Esophagus muscularis mucosa (tissue), 4 donors: ENCODE data around the gene SEC14L2.

Experiments used
- CTCF ChIP-seq, 3 experiments: fragments of 200-600 bp in 2 of 3; fragments of 450-650 bp in 1 of 3; sonication (generic) in 2 of 3; IDR thresholded peaks; one replicate each; pipeline ENCODE4 v1.5.1; 2017 to 2019; ENCODE audit warnings: antibody characterized with exemption in 3 of 3, mild to moderate bottlenecking in 2 of 3, moderate library complexity in 1 of 3
- EP300 ChIP-seq: sonication (generic); formaldehyde crosslinking; IDR thresholded peaks from one replicate; pipeline ENCODE4 v1.6.1; 2017; ENCODE audit warnings: antibody characterized with exemption
- POLR2A ChIP-seq: fragments of 450-650 bp; IDR thresholded peaks from one replicate; pipeline ENCODE4 v1.6.1; 2017; ENCODE audit warnings: antibody characterized with exemption, moderate library complexity, mild to moderate bottlenecking, low read depth

DNA sequence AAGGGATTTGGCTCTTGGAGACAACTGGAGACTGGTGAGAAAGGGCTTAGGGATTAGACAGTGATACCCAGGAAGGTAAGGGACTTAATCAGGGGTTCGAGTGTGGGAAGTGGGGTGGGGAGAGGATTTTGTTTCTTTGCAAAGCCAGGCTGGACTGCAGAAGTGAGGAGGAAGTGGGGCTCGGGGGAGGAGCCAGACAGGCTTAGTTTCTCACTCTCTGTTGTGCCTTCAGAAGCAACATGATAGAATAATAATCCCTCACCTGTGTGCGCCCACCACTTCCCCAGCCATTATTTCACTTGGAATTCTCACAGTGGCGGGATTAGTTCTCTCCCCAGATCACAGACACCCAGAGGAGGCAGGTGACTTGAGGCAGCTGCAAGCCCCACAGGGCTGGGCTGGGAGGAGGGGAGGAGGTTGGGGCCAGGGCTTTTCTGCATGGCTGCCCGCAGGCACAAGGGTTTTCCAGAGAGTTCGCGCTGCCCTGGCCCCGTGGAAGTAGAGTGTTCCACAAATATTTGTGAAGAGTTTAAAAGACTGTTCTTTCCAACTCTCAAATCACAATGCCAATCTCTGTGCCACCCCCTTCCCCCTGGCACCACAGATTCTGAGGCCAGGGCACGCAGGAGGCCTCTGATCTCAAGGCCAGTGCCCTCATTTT lies 4.0 kb upstream of the SEC14L2 start:
- TF ChIP-seq CTCF (IDR thresholded peaks at IDR 0.05) (no peak), EP300 (no peak), POLR2A (no peak)
